DMS153 (cell line): ENCODE measurements around the gene AUH.

Experiments used
- DNase-seq: peaks from one replicate; lab custom pipeline; 2025; lab: John Stamatoyannopoulos, UW

Gene AUH

DNA sequence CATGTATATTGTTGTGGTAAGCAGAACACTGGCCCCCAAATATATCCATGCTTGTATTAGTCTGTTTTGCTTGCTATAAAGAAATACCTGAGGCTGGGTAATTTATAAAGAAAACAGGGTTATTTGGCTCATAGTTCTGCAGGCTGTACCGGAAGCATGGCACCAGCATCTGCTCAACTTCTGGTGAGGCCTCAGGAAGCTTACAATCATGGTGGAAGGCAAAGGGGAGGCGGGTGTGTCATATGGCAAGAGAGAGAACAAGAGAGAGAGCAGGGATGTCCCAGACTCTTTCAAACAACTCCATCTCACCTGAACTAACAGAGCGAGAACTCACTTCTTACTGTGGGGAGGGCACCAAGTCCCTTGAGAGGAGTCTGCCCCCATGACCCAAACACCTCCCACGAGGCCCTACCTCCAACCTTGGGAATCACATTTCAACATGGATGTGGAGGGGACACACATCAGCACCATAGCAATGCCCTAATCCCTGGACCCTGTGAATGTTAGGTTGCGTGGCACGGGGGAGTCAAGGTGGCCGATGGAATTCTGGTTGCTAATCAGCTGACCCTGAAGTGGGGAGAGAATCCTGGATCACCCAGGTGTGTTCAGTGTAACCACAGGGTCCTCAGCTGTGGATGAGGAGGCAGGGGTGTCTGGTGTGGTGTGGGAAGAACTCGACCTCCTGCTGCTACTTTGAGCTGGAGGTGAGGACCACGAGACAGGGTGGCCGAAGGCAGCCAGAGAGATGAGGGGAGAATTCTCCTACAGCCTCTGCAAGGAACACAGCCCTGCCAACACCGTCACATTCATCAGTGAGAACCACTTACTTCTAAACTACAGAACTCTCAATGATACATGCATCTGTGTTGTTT, 172.8 kb downstream of the AUH start:
- no peak for DNase-seq

DNA sequence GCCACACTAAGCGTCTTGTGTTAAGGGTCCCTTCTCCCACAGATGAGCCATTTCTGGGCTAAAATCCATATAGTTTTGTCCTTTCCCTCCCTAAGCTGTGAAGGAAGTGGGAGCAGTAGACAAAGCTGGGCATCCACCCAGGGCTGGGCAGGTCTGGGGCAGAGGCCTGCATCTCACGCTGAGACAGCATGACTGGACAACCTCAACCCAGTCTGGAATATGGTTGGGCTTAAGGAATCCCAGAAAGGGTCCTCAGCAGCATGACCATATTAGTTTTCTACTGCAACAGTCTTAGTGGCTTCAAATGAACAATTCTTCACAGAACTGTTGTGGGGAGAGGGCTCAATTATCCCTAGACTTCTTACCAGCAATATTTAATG, 173.8 kb downstream of the AUH start:
- no peak for DNase-seq

DNA sequence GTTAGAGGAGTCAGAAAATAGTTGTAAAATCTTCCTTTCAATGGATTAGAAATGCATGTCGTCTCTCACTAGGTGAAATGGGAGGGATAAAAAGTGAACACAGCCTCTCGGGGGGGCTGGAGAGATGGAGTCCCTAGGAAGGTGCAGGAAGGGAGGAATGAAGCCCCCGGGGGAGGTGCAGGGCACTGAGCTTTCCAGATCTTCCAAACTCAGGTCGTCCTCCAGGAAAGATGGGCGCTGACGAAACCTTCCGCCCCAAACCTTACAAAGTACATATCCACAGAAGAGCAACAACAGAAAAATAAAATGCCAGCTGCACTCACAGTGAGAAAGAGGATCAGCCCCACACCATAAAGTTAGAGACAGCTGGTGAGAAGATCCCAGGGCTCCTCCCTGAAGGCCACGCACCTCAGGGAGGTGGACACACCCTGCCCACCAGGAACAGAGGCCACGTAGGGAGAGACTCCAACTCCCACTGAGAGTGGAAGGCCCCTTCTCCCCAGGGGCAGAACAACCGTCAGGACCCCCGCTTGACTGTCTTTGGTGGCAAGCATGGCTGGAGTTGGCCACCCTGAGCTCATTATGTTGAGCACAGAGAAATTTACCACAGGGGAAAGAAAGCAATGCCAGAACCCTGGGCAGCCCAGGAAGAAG, 174.3 kb downstream of the AUH start:
- no peak for DNase-seq

DNA sequence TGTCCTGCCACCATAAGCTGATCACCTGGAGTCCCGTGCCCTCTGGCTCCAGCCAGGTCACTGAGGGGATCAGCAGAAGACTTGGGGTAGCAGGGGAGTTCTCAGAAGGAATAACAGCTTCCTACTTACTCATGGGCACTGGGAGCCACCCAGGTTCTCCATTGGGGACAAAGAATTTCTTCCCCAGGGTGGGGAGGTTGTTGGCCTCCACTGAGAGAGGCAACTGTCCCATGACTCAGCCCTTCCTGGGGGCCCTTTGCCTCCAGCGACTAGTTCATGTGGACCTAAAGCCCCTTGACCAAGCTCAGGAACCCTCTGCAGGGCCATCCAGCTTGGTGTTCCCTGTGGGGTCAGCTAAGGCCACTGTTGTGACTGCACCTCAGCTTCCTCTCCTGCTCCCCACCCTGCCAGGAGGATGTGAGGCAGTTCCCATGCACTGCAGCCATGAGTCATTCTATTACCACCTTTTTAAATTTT, 175.0 kb downstream of the AUH start:
- DNase-seq, result no peak

DNA sequence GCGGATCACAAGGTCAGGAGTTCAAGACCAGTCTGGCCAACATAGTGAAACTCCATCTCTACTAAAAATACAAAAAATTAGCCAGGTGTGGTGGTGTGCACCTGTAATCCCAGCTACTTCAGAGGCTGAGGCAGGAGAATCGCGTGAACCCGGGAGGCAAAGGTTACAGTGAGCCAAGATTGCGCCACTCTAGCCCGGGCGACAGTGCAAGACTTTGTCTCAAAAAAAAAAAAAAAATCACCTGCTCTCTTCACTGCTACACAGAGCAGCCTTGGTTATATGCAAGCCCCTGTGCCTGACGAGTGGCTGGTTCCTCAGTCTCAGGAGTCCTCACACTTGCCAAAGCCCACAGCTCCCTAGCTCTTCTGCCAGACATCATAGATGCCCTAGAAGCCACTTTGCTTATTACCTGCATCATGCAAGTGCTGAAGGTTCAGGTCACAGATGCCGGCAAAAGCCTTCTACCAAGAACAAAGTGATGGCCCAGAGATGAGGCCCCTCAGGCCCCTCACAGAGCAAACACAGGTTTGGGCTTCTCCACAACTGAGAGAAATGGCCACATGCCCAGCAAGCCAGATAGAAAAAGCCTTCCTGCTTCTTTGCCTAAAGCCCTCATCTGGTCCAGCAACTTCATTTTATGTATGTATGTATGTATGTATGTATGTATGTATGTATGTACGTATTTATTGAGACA, 176.4 kb downstream of the AUH start:
- DNase-seq, result no peak

DNA sequence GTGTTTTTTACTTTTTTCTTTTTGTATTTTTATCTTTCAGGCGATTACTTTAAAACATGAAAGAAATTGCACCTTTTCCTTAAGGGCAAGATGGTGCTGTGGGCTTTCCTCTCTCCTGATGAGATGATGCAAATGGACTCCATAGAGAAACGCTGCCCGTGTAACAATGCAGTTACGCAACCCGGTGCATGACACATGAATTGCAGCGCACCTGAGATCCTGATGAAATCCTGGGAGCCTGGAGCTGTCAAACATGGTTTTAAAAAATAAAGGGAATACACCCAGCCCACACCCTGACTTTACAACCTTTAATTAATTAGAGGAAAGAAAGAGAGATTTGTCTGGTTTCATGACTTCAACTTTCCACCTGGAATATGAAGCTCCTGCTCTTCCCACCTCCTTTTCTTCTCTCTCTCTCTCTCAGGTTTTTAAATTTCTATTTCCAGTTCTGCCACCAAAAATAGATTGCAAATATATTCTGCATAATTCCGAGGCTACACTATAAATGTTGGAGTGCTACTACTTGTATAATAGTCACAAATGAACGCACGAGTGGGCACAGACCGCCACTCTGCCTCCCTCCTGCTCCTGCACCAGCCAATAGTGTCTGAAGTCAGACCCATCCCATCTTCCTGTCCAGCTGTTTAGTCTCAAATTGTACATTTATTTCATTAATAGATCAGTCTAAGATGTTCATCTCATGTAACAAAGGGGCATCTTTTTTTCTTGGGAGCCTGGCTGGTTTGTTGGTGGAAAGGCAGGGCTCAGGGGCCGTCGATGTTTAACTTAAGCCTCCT, 179.1 kb downstream of the AUH start:
- no peak for DNase-seq

DNA sequence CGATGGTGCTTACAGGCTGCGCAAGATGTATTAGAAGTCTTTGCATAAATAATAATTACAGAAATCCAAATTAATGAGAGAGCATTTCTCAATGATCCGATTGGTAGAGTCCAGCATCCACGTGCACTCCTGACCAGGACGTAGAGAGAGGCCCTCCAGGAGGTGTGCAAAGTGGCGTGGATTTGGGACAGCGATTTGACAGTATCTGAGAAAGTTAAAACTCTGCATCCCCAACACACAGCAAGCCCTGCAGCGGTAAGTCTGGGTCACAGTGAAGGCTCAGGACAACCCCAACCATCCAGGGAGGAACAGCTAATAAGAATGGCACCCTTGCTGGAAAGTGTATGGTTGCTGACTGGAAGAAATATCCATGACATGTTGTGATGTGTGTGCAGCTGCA, 180.2 kb downstream of the AUH start:
- no peak for DNase-seq

DNA sequence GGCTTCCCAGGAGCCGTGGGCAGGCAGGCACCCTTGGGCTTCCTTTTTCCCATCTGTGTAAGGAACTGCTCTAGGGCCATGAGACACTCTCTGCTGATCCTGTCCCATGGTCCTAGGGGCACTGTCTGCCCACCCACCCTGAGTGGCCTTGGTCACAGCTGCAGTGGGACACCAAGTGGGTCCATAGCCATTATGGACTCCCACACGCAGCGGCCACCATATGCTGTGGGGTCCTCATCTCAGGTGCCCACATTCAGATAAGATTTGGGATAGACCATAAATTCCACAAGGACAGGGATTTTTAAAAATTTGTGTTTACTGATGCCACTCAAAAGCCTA, 180.8 kb downstream of the AUH start:
- no peak for DNase-seq

DNA sequence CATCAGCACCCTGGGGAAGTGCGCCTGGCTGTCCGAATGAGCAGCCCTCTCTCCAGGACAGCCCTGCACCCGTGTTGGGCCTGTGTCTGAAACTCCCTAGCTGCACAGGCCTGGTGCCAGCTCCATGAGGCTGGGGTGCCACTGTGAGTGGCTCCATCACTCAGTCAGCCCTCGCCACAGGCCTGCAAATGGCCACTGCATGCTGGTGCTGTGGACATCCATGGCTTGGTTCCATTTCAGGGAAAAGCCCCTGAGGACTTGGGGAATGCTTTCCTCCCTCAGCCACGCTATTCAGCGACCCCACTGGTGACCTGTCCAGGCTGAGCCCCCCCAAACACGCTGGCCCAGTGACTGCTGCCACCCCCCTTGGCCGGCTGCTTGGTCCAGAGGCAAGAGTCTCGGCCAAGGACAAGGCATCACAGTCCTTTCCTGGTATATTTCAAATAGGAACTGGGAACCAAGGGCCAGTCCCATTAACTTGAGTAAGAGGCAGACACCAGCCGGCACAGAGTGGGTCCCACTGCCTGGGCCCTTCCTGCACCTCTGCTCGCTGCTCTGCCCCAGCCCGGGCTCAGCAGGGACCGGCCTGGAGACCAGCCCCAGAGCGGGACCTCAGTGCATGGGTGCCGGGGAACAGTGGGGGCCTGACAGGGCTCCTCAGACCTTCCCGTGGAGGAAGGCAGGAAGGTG, 181.3 kb downstream of the AUH start:
- no peak for DNase-seq

DNA sequence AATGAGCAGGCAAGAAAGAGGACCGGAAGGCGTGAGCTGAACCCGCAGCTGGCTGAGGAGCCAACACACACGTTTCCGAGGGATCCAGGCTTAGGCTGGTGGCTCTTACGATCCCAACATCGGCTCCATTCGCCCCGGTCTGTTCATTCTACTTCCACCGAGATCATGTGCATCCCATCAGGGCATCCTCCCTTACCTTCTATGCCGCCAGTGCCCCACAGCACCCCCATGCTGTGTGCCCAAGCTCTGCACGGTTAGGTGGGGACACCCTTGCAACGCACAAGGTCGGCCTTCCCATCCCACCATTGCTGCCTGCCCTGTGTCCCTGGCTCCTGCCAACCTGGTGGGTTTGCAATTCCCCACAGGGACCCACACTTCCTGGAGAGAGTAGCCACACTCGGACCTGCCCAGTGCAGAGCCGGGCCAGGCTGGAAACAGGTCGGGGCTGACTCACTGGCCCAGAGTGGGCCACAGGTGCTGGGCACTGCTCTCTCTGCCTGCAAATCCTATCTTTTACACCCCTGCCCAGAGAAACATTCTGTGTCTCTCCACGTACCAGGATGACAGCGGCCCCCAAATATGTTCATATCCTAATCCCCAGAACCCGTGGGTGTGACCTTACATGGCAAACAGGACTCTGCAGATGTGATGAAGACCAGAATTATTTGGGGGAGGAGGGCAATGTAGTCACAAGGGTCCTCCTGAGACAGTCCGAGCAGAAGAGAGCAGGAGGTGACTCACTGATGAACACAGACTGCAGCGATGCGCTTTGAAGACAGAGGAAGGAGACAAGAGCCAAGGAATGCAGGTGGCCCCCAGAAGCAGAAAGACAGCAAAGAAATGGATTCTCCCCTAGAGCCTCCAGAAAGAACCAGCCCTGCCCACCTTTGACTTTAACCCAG, 182.2 kb downstream of the AUH start:
- no peak for DNase-seq

DNA sequence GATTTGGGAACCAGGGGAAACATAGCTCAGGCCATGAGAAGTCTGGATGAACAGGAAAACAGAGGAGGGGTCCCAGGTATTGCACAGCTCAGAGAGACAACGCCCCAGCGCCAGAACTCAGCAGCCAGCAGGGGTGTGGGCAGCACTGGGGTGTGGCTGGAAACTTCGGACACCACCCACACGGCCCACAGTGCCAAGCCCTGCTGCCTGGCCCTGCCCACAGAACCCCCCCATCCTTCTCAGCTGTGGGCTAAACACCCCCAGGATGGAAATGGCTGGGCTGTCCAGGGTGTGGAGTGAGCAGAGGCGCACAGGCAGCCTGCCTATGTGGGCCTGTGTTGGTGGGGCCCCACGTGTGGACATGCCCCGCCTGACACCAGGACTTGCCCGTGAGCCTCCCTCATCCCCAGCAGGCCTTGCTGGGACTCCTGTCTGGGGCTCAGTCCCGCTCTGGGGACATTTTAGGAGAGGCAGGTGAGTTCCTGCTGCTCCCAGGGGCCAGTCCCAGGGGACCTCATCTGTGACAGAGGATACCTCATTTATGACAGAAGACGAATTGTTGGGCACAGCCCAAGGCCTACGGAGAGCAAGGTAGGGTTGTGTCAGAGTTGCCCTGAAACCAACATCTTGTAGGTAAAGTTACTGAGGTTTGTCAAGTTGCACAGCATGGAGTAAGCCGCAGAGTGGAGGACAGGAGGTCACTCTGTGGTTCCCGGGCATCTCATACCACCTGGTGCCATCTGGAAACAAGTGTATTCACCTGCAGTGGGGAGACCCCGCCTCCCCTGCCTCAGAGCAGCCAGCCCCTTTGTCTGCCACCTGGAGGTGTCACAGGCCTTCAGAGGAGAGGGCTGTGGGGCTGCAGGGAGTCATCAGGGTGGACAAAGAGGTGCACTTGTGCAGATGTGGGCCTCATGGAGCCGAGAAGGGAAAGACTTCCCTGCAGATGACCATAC, 183.2 kb downstream of the AUH start:
- DNase-seq, result no peak

DNA sequence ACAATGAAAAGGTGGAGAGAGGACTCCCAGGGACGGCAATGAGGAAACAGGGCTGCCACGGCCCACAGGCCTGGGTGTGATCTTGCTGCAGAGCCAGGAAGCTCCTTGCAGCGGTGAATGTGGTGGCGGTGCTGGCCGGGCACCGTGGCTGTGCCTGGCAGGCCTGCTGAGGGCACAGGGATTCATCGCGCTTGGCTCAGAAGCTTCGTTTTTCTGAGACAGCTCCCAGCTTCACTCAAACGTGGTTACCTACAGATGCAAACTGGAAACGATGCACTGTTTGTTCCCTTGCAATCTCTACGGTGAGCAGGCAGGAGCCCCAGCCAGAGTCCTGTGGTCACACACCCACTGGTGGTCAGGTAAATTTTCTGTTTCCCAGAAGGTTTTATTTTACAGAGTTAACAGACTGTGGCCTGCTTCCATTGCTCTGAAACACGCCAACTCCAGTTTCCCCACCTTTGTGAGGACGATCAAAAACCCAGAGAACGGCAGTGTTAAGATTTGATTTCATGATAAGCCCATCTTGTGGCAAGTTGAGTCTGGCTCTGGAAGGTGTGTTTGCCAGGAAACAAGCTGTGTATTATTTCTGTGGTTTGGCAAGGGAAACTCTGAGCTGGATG, 183.9 kb downstream of the AUH start:
- DNase-seq, result no peak

DNA sequence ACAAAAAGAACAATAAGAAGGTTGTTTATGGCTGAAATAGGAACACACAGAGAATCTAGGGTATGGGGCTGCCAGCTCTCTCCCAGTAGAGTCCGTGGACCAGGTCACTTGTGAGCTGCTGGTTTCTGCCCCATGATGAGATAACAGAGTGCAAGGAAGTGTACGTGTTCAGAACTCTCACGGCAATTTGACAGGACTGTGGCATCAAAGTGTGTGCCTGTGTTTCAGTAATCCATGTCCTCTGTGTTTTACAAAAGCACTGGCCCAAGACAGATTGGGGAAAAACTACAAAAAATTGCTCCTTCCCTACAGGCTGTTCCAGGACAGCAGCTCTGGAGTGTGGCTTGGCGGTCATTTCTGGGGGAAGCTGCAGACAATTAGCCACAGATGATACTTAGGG, 184.6 kb downstream of the AUH start:
- DNase-seq, result no peak

DNA sequence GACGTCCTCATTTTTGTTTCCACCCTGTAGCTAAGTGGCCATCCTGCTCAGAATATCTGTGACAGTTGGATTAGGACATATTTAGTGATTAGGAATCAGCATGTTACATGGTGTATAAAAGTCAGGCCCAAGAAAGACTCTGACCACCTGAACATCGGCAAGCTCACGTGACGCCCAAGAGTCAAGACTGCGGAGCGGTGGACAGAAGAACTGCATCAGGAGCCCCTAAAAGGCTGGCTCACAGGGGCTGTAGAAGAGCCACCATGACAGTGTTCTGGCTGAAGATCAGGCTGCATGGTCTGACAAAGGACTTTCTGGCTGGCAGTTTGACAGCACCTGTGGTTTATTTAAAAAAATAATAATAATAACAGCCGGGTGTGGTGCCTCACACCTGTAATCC, 185.3 kb downstream of the AUH start:
- no peak for DNase-seq

DNA sequence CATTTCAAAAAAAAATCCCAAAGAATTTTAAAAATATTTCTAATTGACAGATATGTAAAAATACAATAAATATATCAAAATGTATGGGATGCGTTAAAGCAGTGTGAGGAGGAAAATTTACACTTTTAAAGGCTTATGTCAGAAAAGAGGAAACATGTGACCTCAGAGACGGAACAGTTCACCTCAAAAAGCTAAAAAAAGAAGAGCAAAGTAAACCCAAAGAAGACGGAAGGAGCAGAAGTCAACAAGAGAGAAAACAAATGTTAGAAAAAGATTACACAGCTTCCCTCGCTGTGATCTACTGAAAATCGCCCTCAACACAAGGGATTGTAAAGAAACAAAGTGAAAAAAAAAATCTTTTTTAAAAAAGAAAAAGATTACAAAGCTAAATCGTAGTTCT, 186.9 kb downstream of the AUH start:
- no peak for DNase-seq

DNA sequence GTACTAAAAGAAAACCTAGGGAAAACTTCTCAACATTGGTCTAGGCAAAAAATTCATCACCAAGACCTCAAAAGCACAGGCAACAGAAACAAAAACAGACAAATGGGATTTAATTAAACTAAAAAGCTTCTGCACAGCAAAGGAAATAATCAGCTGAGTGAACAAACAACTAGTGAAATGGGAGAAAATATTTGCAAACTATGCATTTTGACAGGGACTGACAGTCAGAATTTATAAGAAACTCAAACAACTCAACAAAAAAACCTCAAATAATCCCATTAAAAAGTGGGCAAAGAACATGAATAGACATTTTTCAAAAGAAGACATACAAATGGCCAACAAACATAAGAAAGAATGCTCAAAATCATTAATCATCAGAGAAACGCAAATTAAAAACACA, 189.4 kb downstream of the AUH start:
- DNase-seq, result no peak

DNA sequence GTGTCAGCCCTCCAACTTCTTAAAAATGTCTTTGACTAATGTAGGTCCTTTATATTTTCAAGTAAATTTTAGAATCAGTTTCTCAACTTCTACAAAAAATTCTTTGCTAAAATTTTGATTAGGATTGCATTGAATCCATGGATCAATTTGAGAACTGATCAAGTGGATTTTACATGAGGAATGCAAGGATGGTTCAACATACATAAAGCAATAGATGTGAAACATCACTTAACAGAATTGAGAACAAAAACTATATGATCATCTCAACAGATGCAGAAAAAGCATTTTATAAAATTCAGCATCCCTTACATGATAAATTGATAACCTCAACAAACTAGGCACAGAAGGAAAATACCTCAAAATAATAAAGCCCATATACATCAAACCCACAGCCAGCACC, 190.8 kb downstream of the AUH start:
- no peak for DNase-seq

DNA sequence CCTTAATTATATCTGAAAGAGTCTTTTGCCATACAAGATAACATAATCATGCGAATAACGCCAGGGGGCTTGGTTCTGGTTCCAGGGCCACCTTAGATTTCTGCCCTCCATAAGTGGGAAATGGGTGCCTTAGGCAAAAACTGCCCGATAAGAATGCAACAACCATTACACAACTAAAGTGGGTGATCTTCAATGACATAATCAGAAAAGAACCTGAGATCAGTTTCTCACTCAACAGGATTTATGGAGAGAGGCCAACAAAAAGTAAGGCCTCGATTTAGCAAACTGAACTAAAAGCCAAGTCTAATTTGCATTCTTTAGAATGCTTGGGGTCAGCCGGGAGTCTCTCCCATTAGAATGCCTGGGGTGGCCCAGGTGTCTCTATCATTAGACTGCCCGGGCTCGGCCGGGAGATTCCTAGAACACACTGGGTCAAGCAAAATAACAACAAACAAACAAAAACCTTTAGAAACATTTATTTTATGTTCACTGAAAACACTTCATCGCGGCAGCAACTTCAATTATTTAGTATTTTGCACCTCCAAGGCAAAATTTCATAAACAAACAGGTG, 194.8 kb downstream of the AUH start:
- no peak for DNase-seq
